Activated T-cell treated with anti-CD3 and anti-CD28 coated beads for 48 hours (primary cell): ENCODE data around the gene ISM1.
A peak's percentile ranks its signal among the peaks of the same experiment; 100 is the strongest.

Experiments
- DNase-seq: peaks from one replicate; pipeline ENCODE4 v3.0.0-alpha.2; 2020; ENCODE audit warnings: low read depth

Gene ISM1

DNA sequence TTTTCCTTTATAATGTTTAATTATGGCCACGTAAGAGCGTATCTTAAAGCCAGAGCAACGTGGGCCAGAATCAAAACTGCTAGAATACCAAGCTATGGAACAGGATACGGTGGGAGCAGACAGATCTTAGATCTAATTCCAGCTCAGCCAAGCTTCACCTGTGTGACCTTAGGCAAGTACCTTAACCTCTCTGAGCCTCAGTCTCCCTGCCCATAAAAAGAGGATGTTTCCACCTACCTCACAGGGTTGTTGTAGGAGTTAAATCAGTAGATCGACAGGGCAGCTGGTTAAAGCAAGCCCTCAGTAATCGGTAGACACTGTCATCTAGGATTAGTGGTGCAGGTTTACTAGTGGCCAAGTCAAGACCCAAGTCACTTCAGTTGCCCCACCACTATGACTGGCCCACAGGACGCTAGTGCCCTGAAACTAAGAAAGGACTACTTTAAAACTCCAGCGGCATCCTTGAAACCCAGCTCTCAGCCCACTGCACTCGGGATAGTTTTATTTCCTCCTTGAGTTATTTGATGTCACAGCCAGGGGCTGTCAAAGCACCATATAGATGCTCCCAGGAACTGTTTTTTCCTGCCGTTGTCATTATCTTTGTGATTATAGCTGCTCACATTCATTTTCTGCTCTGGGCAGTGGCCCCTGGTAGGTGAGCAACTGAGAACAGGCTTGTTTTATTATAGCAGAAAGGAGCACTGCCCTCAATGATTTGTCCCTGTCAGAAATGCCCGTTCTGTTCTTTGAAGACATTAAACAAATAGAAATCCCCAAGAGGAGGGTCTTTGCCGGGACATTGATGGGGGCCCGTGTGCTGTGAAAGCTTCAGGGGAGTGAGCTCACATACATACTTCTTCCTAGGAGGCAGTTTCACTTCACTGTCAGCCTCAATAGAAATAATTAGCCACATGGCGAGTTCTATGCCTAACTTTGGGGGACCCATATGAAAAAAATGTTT is 63.1 kb downstream of the ISM1 start:
- no peak for DNase-seq

DNA sequence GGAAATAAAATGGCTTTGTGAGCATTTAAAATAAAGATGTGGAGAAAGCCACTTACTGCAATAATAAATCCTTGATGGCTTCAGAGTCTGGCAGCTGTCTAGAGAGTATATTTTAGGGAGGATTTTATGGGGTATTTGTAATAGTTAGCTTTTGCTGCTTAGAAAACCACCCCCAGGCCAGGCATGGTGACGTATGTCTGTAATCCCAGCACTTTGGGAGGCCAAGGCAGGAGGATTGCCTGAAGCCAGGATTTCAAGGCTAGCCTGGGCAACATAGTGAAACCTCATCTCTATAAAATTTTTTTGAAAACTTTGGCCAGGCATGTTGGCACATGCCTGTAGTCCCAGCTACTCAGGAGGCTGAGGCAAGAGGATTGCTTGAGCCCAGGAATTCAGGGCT is 63.8 kb downstream of the ISM1 start:
- no peak for DNase-seq

DNA sequence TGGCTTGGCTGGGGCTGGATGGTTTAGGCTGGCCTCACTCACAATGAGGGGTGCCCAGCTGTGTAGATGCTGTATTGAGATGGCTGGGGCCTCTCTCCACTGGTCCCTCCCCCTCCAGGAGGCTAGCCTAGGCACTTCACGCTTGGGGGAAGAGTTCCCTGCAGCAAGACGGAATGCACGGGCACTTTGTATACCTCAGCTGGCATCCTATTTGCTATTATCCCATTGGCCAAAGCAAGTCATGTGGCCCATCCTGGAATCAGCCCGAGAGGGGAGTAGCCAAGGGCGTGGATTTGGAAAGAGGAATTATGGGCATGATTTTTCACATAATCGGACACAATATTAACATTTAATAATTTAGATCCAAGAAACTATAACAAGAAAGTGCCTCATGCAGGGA is 64.3 kb downstream of the ISM1 start:
- DNase-seq, result no peak

DNA sequence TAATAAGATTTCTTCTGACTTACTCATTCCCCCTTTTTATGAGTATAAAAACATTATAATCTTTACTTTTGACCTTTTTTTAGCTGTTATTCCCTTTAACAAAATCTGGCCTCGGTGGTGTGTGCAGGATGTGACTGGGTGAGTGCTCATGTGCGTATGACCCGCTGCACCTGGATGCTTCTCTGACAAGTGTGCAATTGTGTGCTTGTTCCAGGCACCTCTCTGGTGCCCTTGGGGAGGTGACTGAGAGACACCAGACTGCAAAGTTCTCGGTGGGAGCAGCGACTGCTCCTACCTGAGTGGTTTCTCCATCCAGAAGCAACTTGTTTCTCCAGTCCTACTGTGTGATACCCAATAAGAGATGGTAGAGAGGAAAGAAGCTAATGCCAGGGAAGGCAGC is 65.0 kb downstream of the ISM1 start:
- no peak for DNase-seq

DNA sequence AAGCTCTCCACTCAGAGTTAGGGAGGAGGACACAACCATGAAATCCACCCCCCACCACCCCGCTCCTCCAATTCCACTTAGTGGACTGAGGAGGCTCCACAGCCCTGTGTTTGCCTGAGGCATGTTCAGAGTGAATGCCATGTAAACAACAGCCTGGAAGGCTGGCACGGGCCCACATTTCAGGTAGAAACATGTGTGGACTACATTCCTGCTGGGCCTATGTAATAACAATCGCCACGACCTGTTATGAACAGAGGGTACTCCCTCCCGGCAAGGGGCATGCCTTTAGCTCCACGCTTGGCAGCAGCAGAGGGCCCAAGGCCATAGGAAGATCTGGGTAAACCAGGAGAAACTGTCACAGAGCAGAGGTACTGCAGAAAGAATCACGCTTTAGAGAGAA is 65.5 kb downstream of the ISM1 start:
- no peak for DNase-seq

DNA sequence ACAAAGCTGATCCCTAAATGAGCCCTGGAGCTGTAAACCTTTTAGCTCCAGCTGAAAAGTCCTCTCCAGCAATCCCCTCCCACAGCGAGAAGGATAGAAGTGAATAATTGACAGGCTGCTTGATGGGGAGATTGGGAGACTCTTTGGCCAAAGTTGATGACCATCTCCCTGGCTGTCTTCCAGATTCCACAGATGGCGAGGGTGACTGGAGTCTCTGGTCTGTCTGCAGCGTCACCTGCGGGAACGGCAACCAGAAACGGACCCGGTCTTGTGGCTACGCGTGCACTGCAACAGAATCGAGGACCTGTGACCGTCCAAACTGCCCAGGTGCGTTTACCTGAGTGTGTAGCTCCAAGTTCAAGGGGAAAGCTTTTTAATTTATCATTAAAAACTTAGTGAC is 67.3 kb downstream of the ISM1 start:
- no peak for DNase-seq

DNA sequence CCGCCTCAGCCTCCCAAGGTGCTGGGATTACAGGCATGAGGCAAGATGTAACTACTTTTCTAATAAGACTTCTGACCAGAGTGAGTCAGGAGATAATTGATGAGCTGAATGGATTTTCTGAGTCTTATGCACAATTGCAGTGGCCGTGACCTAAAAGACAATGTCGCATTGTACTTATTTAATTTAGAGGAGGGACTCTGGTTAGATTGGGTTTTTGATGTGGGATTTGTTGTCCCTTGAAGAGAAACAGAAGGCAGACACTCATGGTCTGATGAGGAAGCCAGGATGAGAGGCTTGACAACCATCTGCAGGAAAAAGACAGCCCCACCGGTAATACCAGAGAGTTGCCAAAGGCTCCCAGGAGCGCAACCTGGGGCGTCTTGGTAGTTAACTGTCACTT is 68.0 kb downstream of the ISM1 start:
- no peak for DNase-seq

DNA sequence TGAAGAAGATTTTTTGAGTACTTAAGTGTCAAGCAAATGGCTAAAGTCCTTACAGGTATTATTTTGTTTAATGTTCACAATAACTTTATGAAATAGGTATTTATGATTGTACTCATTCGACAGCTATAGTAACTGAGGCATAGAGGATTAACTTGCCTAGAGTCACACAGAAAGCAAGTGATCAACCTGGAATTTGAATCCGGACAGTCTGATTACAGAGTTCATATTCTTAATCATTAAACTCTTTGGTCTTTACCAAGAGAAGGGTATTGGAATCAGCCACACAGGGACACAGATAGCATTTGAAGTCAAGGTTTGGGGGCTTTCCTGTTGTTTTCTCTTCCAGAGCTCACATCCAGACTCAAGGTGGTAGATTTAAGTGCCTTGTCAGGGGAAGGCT is 69.7 kb downstream of the ISM1 start:
- no peak for DNase-seq

DNA sequence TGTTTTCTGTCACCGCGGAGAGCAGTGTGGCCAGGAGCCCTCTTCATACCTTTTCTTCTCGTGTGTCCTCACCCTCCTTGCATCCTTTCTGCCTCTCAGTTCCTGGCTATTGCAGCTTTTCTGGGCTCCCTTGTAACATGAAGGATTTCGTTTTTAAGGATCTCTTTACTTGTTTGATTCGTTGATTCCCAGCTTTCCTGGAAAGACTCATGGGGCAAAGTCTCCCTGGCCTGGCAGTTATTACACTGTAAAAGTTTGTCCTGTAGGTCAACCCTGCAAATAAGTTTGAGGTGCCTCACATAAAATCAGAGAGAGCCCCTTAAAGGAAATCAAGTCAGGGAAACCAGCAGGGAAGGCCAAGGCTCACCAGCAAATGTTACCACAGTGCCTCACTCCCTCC is 70.1 kb downstream of the ISM1 start:
- no peak for DNase-seq

DNA sequence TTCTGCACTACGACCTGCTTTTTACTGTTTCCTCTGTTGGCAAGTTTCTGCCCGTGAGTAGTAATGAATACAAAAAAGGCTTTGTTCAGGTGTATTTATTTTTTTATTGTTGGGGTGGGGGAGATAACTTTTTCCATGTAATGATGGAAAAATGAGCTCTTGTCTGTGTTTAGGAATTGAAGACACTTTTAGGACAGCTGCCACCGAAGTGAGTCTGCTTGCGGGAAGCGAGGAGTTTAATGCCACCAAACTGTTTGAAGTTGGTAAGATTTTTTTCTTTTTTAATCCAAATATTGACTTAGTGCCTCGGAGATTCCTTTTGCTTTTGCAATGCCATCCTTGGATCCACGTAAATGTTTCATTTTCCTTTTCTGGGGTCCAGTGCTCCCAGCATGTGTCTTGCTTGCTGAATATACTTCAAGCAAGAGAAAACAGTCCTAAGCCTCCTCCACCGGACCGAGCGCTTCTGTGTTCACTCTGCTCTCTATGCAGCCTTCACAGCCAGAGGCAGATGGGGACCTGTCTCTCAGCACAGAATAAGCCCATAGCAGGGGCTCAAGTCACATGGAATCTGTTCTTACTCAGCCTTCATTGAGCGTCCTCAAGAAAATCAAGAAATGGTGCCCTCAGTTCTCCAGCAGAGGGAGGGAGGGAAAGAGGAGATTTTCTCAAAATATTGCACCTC is 71.3 kb downstream of the ISM1 start:
- DNase-seq, result no peak

DNA sequence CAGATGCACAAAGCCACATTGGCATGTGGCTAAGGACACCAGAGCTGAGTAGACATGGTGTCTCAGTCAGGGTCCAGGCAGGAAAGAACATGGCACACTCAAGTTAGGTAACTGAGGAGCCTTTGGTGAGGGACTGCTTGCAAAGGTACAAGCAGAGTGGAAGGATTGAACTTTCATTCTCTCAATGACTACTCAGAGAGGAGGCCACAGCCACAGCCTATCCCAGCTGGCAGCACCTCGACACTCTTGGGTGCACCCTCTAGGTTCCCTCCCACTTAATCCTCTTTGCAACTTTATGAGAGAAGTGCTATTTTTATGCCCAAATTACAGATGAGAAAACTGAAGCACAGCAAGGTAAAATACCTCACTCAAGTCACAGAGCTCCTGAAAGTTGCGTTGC is 73.4 kb downstream of the ISM1 start:
- no peak for DNase-seq

DNA sequence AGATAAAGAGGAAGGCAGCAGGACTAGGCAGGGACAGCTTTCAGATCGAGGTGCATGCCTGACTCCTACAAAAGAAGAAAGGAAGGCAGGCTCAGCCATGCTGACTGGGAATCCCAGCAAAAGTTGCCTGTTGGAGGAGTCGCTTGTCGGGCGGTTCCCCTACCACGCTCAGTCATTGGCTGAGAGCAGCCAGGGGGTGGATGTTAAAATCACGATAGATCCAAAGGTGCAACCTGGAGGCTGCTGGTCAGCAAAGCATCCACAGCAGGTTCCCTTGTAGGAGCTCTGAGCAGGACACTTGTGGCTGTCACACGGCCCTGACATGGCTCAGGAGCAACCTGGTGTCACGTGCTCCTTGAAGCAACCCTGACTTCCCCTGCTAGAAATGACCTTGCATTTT is 74.6 kb downstream of the ISM1 start:
- DNase-seq, result no peak

DNA sequence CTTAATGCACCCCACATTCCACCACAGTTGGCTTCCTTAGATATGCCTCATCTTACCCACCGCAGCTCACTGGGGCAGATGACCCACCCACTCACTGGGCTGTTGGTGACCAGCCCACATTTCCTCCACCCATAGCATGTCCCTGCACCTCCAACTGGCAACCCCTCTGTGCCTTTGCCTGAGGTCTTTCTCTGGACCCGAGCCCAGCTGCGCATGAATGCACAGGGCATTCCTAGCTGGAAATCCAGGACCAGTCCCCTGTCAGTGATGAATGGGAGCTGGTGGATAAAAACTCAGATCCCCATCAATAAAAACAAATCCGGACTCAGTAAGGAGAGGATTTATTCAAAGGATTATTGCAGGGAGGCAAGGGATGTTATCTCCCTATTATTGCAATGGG is 75.0 kb downstream of the ISM1 start:
- no peak for DNase-seq

DNA sequence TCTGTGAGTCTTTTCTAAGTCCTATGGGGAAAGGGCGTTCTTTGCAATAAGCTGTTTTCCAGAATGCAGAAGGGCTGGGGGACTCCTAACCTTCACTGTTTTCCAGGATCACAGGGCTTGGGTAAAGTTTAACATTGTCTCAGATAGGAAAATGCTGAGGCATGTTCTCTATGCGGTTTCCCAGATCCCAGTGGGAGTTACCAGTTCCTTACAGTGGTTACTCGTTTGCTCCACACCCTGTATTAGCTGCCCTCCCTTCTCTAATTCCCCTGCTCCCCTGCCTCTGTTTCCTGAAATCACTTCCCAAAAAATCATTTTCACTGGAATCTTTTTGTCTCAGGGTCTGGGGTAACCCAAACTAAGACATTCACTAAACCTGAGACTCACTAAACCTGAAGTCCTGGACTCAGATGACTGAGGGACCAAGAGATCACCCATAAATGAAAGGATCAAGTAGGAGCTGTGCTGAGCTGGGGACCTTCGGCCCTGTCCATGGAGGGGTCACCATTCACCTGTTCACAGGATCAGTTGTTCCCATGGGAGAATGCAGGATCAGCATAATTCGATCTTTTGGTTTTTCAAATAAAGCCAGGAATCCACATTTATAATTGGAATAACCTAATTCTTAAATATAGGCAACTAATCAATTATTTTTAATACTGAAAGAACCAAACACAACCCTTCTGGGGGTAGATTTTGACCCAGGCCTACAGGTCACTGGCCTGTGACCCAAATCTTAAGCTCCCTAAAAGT is 76.2 kb downstream of the ISM1 start:
- no peak for DNase-seq

DNA sequence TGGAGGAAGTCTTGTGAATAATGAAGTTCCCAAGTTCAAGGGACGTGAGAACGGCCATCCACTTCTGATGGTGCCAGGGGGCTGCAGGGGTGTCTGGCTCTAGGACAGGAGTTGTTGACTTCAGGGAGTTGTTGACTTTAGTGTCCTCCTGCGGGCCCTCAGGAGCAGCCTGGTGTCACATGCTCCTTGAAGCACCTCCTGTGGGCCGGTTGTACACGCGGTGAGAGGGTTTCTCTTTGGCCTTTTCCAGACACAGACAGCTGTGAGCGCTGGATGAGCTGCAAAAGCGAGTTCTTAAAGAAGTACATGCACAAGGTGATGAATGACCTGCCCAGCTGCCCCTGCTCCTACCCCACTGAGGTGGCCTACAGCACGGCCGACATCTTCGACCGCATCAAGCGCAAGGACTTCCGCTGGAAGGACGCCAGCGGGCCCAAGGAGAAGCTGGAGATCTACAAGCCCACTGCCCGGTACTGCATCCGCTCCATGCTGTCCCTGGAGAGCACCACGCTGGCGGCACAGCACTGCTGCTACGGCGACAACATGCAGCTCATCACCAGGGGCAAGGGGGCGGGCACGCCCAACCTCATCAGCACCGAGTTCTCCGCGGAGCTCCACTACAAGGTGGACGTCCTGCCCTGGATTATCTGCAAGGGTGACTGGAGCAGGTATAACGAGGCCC is 77.8 kb downstream of the ISM1 start:
- no peak for DNase-seq

DNA sequence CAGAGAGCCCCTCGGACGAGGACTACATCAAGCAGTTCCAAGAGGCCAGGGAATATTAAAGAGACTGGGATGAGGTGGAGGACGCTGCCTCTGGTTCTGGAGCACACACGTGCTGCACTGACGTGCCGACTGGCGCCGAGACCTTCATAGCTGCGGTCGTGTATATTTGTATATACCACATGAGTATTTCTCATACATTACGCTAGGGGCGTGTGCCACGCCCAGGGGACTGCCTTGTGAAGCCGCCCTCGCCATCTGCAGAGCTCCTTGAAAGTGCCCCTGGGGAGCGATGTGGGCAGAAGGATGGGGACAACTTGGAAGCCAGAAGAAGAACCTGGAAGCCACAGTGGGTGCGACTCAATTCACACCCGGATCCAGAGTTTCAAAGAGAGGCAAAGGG is 78.3 kb downstream of the ISM1 start:
- DNase-seq, result no peak

DNA sequence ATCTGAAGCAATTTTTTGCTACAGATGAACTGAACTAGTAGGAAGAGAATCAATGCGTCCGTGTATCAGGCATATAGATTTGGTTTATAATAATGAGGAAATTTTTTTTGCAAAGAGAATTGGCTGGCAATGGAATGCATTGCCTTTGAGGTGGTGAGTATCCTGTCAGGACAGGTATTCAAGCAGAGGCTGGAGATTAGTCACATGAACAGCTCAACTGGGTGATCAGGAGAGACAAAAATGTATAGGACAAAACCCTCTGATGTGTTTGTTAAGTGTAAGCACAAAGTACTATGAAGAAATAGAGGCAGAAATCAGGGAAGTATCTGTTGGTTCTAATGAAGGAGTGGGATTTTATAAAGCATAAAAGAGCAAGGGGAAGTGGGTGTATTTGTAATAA is 80.5 kb downstream of the ISM1 start:
- no peak for DNase-seq

DNA sequence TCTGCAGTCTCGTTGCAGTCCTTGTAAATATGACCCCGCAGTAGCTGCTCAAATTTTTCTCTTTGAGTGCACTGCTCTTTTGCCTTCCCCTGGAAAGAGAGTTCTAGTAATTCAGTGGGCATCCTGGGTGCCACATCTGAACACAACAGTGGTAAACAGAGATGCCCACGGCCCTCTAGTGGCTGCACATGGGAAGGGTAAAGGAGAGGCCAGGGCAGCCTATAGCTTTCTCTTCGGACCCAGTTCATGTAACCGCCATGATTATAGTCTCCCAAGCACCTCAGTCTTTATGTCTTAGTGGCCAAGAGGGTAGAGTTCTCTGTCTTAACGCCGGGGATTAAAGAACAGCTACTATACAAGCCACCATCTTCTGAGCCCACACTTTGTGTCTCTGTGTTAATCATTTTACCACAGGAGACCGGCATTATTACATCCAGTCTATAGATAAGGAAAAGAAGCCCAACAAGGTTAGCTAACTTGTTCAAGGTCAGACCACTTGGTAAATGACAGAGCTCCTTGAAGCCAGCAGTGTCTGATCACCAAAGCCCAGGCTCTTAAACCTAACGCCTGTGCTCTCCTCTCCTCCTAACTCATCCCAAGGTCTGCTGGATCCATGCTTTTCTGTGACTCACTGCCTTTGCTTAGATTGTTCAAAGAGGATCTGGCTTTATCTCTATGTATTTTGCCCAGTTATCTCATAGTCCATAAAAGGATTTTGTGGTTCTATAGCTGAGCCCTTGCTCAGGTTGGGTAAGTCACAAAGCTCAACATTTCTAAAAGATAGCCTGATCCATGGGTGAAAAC is 81.8 kb downstream of the ISM1 start:
- DNase-seq, result peak; percentile 32

DNA sequence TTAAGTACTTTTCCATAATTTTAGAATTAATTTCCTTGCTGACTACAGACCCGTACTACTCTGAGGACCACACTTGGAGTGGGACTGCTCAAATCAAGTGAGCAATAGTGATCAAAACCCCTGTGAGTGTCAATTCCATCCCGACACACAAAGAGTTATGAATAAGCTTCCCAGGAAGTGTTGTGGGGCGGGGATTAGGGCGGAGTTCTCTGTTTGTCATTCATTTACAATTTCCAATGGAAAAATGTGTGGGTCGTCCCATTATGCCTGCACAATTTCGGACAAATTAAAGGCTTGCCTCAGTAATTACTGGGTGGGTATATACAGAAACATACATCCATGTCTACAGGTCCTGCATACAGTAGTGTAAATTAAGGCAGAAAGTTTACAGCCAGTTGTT is 84.2 kb downstream of the ISM1 start:
- no peak for DNase-seq

DNA sequence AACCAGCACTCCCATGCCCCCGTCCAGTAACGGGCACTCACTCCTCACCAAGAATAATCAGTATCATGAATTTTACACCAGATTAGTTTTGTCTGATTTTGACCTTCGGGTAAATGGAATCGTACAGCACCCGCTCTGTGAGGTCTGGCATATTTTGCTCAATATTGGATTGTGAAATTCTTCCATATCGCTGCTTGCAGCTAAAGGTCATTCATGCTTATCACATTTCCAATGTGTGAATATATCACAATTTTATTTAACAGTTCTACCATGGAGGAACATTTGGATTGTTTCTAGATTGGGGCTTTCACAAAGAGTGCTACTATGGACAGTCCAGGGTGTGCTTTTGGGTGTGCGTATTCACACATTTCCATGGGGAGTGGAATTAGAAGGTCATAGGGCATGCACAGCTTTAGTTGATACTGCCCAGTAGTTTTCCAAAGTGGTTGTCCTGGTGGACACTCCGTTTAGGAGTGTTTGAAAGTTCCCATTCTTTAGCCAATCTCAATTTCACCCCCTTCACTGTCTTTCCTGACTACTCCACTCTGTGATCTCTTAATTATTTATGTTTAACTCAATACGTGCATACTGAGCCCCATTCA is 86.6 kb downstream of the ISM1 start:
- DNase-seq, result no peak

DNA sequence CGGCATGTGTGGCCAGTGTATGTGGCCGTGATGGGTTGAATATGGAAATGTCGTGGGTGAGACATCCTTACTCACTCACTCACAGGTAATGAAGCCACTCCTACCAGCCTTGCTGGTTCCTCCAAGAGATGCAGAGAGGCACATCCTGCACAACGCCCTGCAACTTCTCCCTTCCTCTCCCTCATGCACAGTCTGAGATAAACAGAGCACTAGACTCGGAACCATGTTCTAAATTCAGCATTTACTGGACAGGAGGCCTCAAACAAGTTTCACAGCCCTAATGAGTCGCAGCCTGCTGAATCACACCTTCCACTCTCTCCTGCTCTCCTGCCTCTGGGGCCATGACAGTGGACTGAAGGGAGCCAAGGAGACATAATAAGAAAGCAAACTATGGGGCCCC is 91.2 kb downstream of the ISM1 start:
- peak; percentile 22 for DNase-seq
